Peyer's patch (tissue), 4 donors: ENCODE measurements around the gene PPIP5K1. TPM values are rescaled to one million over a fixed set of nuclear protein-coding genes. Genes with fewer than 3 reads are reported as not detected.
A peak's percentile ranks its signal among the peaks of the same experiment; 100 is the strongest.
"Not testable (repeated sequence)": the region's sequence is repeated elsewhere in the genome, so short reads cannot be mapped to it uniquely, and the experiment has no call there.

Source experiments
- DNase-seq, 3 donors: peaks; one replicate each; pipeline ENCODE4 v3.0.0-alpha.2; 2017 to 2019
- H3K27ac ChIP-seq, 4 donors: fragments of 200-600 bp; sonication (generic); one replicate each; pipeline ENCODE4 v1.5.1; 2016 to 2019
- H3K27me3 ChIP-seq, 2 donors: fragments of 200-600 bp; sonication (generic); one replicate each; pipeline ENCODE4 v1.5.1; 2019
- H3K36me3 ChIP-seq, 3 donors: fragments of 200-600 bp; sonication (generic); one replicate each; pipeline ENCODE4 v1.5.1; 2016 to 2019
- H3K4me1 ChIP-seq, 4 donors: fragments of 200-600 bp; sonication (generic); one replicate each; pipeline ENCODE4 v1.5.1; 2016 to 2019
- H3K4me3 ChIP-seq, 4 donors: fragments of 200-600 bp; sonication (generic); 1 replicate in 3 of 4; 2 replicates in 1 of 4; pipeline ENCODE4 v1.5.1; 2016 to 2019; ENCODE audit warnings: mild to moderate bottlenecking in 1 of 4
- H3K9me3 ChIP-seq, 4 donors: fragments of 200-600 bp; sonication (generic); one replicate each; pipeline ENCODE4 v1.5.1; 2016 to 2019; ENCODE audit warnings: mild to moderate bottlenecking in 1 of 4
- POLR2A ChIP-seq, 2 donors: fragments of 450-650 bp; IDR thresholded peaks; one replicate each; pipeline ENCODE4 v1.5.1; 2017; ENCODE audit warnings: antibody characterized with exemption in 2 of 2, mild to moderate bottlenecking in 2 of 2, moderate library complexity in 2 of 2
- total RNA-seq, 4 donors: library from RNA; depleted of rRNA; stranded (reverse); fragments of >200 nt; gene quantifications; one replicate each; pipeline ENCODE4 v1.1.0, GENCODE V29; 2016
- TF ChIP-seq, protein P1 (sequence below), 6 experiments: fragments of 450-650 bp in 4 of 6; fragments of 200-600 bp in 2 of 6; sonication (generic) in 1 of 6; IDR thresholded peaks; one replicate each; pipeline ENCODE4 v1.5.1; 2017 to 2019; ENCODE audit warnings: antibody characterized with exemption in 6 of 6, mild to moderate bottlenecking in 3 of 6, moderate library complexity in 1 of 6

The PPIP5K1 gene
- total RNA-seq, result 100 to 1,000 TPM in 3 of 4 donors, 10 to 100 TPM in 1; 84.9 to 380 (median 260) TPM

DNA sequence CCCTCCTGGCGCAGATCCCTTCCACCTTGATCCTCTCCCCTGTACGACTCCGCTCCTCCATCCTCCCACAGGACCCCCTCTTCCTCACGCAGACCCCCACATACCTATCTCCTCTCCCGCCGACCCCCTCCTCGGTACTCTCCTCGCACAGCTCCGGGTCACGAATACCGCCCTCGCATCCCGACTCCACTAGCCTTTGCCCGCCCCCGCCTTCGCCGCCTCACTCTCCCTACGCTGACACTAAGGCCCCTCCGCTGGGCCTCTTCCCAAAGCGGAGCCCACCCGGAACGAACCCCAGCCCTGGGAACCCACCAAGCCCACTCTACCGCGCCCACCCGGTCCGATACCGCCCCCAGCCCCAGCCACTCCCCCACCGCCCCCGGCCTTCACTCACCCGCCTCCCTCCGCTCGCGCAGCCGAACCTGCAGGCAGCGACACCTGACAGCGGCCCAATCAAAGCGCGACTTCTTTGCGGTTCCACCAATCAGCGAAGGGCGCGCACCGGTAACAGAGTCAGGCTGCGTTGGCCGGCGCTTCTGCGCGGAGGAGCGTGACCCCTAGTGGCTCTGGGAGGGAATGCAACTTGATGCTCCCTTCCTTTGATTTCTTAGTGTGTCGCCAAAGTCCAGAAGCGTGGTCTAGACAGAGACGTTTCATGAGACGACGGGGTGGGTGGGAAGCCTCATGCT is at the start of gene PPIP5K1:
TSS of gene PPIP5K1 (minus strand) at position 431 of the 689 bp plus-strand sequence. CDS start 5,704 bp downstream, outside the sequence.
- H3K27me3 ChIP-seq, H3K4me1 ChIP-seq, DNase-seq, H3K4me3 ChIP-seq, H3K27ac ChIP-seq, H3K9me3 ChIP-seq, H3K36me3 ChIP-seq: not testable (repeated sequence)

DNA sequence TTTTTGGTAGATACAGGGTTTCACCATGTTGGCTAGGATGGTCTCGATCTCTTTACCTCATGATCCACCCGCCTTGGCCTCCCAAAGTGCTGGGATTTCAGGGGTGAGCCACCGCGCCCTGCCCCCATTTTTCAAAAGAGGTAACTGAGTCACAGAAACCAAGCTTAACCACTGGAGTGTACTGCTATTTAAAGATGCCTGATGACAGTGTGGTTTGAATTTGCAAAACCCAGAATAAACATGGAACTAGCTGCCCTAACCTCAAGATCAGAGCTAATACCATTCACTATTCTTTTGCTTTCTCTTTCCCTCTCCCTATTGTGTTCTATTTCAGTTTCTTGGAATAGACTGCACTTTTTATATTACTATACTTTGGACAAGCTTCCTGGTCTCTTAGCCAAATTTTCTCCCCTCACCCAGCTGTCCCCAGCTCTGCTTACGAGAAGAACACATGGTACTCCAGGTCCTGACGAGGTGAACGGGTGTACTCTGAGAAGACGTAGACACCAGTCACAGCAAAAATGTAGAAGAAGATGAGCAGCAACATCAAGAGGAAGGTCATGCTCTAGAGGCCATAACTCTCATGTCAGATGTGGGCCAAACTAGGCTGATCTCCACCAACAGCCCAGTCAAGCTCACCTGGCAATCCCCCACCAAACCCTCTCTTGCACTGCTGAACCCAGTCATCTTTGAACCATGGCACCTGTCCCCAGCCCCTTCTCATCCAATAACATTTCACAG is 48.6 kb upstream of the PPIP5K1 start:
- DNase-seq, H3K9me3 ChIP-seq, H3K4me3 ChIP-seq, H3K36me3 ChIP-seq, H3K27me3 ChIP-seq, H3K4me1 ChIP-seq, H3K27ac ChIP-seq: not testable (repeated sequence)

GRCh38 chr15:43626937-43627336 is 36.9 kb upstream of the PPIP5K1 start:
- H3K9me3 ChIP-seq, H3K36me3 ChIP-seq, DNase-seq, H3K4me1 ChIP-seq, H3K27me3 ChIP-seq, H3K4me3 ChIP-seq, H3K27ac ChIP-seq: not testable (repeated sequence)

- Histone ChIP-seq H3K9me3 (no peaks in the 10 kb centered on the region), H3K27ac (no peak overlapping the region), H3K4me1 (no peaks in the 10 kb centered on the region), H3K4me3 (no peak overlapping the region), H3K27me3 (no peaks in the 10 kb centered on the region), H3K36me3 (no peaks in the 10 kb centered on the region)
- DNase-seq, result no peak
- TF ChIP-seq, protein P1, sequence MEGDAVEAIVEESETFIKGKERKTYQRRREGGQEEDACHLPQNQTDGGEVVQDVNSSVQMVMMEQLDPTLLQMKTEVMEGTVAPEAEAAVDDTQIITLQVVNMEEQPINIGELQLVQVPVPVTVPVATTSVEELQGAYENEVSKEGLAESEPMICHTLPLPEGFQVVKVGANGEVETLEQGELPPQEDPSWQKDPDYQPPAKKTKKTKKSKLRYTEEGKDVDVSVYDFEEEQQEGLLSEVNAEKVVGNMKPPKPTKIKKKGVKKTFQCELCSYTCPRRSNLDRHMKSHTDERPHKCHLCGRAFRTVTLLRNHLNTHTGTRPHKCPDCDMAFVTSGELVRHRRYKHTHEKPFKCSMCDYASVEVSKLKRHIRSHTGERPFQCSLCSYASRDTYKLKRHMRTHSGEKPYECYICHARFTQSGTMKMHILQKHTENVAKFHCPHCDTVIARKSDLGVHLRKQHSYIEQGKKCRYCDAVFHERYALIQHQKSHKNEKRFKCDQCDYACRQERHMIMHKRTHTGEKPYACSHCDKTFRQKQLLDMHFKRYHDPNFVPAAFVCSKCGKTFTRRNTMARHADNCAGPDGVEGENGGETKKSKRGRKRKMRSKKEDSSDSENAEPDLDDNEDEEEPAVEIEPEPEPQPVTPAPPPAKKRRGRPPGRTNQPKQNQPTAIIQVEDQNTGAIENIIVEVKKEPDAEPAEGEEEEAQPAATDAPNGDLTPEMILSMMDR (IDR thresholded peaks at IDR 0.05), result no peak
- TF ChIP-seq POLR2A (IDR thresholded peaks at IDR 0.05), result no peak
Observed at GRCh38 chr15:43625106-43625505, 35.1 kb upstream of the PPIP5K1 start.

DNA sequence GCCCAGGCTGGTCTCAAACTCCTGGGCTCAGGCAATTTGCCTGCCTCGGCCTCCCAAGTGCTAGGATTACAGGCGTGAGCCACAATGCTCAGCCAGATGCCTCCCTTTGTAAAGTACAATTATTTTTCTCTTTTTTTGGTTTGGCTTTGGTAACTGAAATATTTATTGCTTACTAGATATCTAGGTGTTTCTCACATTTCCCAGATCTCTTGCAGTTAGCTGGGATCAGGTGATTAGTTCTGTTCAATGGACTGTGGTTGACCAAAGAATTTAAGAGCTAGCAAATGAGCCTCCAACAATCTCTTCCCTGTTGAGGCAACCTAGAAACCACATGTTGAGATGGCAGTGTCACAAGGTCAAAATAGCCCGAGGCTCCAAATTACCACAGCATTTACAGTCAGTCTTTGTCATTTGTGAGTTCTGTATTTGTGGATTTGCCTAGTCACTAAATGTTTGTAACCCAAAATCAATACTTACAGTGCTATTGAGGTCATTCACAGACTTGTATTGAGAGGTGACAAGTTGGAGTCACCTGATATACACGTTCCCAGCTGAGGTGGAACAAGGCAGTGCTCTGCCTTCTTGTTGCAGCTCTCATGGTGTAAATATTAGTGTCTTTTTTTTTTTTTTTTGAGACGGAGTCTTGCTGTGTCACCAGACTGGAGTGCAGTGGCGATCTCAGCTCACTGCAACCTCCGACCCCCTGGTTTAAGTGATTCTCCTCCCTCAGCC is 32.2 kb upstream of the PPIP5K1 start:
- not testable (repeated sequence) for H3K4me3 ChIP-seq, H3K27ac ChIP-seq, H3K36me3 ChIP-seq, H3K27me3 ChIP-seq, H3K4me1 ChIP-seq, DNase-seq, H3K9me3 ChIP-seq

DNA sequence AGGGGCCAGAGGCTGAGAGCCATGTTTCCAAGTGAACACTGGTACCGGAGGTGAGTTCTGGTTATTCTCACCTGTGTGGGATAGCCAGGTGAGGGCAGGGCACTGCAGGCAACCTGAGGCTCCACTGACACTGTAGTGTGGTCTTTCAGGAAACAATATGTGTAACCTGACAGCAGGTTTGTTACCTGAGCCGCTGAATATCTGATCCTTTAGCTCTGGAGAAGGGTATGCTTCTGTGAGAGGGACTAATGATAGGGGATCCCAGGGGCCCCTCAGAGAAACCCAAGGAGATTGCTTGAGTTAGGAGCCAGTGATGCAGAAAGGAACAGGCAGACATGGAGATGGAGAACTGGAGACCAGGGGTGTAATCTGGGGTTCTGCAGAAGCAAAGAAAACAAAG is 28.7 kb upstream of the PPIP5K1 start, which contains the start of gene STRC:
TSS of gene STRC (minus strand) at position 101 of the 400 bp plus-strand sequence. CDS start at position 23, 78 bp downstream.
- DNase-seq, H3K4me3 ChIP-seq, H3K27ac ChIP-seq, H3K4me1 ChIP-seq, H3K36me3 ChIP-seq, H3K9me3 ChIP-seq, H3K27me3 ChIP-seq: not testable (repeated sequence)

DNA sequence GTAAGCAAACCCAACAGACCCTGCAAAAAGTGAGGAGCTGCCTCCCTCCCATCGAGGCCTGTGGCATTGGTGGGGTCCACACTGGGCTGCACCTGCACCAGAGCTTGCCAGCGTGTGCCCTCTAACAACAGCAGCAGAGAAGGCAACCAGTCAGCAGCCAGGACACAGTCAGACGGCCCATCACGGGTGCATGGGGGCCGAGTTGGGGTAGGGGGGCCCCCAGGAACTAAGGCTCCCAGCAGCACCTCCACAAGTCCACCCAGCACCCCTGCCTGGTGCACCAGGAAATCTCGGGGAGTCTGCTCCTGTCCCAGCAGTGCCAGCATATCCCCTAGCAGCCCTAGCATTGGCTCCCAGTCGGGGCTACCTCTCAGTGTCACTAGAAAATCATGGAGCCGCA is 27.7 kb upstream of the PPIP5K1 start:
- H3K9me3 ChIP-seq, DNase-seq, H3K4me1 ChIP-seq, H3K4me3 ChIP-seq, H3K27ac ChIP-seq, H3K36me3 ChIP-seq, H3K27me3 ChIP-seq: not testable (repeated sequence)

DNA sequence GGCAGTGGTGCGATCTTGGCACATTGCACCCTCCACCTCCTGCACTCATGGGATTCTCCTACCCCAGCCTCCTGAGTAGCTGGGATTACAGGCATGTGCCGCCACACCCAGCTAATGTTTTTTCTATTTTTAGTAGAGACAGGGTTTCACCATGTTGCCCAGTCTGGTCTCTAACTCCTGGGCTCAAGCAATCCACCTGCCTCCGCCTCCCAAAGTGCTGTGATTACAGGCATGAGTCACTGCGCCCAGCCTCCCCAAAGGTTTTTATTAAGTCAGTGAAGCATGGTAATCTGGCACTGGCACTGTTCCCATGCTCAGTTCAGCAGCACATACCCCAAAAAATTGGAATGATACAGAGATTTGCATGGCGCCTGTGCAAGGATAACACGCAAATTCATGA is 12.2 kb upstream of the PPIP5K1 start:
- not testable (repeated sequence) for H3K4me3 ChIP-seq, H3K9me3 ChIP-seq, H3K4me1 ChIP-seq, H3K27ac ChIP-seq, H3K36me3 ChIP-seq, H3K27me3 ChIP-seq
- DNase-seq, result peak in 1 of 3 donors; percentile 48

- H3K4me3 ChIP-seq, result not testable (repeated sequence)
Observed at GRCh38 chr15:43600200-43600599, 10.2 kb upstream of the PPIP5K1 start.

GRCh38 chr15:43599131-43599530 is 9.1 kb upstream of the PPIP5K1 start:
- H3K27ac ChIP-seq, H3K4me1 ChIP-seq, H3K27me3 ChIP-seq, H3K36me3 ChIP-seq, H3K9me3 ChIP-seq, DNase-seq, H3K4me3 ChIP-seq: not testable (repeated sequence)

More at GRCh38 chr15:43600200-43600599, 10.2 kb upstream of the PPIP5K1 start:
- not testable (repeated sequence) for H3K9me3 ChIP-seq, H3K36me3 ChIP-seq, H3K27ac ChIP-seq, DNase-seq, H3K27me3 ChIP-seq, H3K4me1 ChIP-seq

DNA sequence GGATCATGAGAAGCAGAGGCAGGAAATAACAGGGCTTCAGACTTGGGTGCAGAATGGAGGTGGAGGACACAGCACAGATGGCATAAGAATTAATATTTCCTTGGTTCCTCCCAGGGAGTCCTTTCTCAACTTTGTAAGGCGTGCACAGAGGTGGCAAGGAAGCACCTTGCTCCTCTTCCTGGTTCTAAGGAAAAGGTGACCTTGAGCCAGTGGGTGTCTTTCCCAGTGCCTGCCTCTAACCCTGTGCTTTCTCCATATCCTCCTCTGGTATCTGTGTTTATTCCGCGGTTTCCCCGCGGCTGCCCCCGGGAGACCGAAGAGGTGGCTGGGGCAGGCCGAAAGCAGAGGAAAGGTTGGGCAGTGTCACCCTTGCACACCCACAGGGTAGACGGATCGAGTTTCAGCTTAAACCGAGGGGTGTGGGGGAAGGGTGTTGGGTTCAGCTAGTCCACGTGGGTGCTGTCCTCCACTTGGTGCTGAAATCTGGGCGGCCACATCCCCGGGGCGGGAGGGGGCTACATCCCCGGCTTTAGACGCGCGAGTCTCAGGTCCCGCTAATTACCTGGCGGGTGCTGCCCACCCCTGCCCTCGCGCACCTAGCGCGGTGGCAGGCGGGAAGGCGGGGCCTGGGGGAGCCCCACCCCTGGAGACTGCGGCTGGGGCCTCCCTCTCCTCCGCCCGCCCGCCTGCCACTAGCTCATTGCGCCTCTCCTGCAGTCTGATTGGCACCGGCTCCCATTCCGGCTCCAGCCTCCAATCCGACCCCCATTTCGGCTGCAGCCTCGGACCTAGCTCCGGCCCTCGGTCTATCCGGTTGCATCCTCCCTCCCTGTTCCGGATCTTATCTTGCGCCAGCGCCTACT is 3.6 kb upstream of the PPIP5K1 start, which contains the start of gene CKMT1B:
TSS of gene CKMT1B (plus strand) at position 700 of the 863 bp plus-strand sequence. CDS start 192 bp downstream, outside the sequence.
- H3K9me3 ChIP-seq, H3K27me3 ChIP-seq, H3K4me3 ChIP-seq, H3K36me3 ChIP-seq, DNase-seq, H3K4me1 ChIP-seq, H3K27ac ChIP-seq: not testable (repeated sequence)

DNA sequence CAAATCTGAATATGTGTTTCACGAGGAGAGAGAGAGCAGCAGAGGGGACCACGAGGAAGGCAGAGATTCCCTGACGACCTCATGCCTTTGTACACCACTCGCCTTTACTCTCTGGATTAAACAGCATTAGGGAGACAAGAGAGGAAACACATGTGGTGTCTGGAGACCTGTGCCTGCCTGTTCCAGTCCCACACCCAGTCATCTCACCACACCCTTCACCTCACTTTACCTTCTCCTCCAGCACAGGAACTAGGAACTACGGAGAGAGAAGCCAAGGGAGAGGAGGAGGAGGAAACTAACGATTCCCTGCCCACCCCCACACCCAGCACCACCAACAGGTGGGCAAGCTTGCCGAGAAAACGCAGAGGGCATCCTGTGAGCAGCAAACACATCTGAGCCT is 2.8 kb upstream of the PPIP5K1 start:
- H3K27ac ChIP-seq, H3K27me3 ChIP-seq, H3K36me3 ChIP-seq, DNase-seq, H3K4me3 ChIP-seq, H3K9me3 ChIP-seq, H3K4me1 ChIP-seq: not testable (repeated sequence)

GRCh38 chr15:43574607-43575006 is 15.4 kb downstream of the PPIP5K1 start:
- not testable (repeated sequence) for H3K27ac ChIP-seq, H3K9me3 ChIP-seq, H3K36me3 ChIP-seq, H3K4me3 ChIP-seq, H3K4me1 ChIP-seq, DNase-seq, H3K27me3 ChIP-seq
